HG02588 (cell line): ENCODE measurements around the gene TGFBR1.
A peak's percentile ranks its signal among the peaks of the same experiment; 100 is the strongest.

ENCODE experiments used
- ATAC-seq: cut with Tn5 transposase; IDR thresholded peaks from one replicate; pipeline ENCODE4 v1.9.1; 2021; ENCODE audit warnings: mild to moderate bottlenecking, moderate library complexity; ENCODE audit not compliant: unreplicated experiment

Gene TGFBR1

DNA sequence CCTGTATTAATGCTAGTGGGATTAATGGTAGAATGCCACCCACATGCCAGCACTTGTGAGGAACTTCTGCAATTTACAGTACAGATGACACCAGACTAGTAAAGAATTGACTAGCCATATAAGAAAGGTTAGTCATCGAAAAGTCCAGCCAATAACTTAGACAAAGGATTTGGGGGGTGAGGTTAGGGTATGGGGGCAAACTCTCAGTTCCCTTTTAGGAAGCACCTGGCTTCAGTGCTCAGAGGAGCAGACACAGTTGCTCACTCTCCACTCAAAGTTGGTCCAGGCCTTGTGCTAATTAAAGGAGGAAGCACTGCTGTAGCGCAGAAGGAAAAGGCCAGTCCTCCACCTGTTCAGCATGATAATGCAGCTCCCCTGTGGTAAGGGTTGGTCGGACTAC, 25.2 kb downstream of the TGFBR1 start:
- peak; percentile 73 for ATAC-seq

DNA sequence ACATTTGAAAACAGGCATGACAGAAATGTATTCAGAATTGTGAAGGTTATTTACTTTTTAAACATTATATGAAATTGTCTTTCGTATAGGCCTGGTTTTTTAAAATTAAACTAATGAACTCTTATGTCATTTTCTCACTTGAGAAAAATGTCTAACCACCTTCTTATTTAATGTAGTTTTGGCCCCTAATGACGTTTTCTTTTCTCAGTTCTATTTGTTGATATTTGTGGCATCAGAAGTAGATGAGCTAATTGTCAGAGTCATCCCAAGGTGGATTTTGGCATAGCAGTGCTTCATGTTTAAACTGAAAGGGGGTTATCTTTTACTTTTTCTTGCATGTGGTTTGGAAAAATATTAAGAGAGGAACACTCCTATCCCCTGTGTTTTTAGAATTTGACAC, 28.2 kb downstream of the TGFBR1 start:
- no peak for ATAC-seq

DNA sequence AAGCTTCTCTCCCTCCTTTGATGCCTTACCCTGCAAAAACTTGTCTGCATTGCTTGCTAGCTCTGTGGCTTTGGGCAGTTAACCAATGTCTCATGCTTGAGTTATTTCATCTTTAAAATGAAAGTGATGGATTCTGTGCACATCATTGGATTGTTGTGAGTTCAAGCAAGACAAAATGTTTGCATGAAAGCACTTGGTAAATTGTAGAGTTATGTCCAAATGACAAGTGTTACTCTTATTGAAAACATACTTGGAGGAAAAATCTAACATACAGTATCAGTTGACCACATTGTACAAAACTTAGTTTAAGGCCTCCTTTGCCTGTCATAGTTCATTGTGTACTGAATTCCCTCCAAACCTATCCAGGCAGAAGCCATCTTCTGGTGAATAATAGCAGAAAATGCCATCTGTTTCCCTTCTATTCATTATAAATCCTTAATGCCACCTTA, 30.0 kb downstream of the TGFBR1 start:
- no peak for ATAC-seq

DNA sequence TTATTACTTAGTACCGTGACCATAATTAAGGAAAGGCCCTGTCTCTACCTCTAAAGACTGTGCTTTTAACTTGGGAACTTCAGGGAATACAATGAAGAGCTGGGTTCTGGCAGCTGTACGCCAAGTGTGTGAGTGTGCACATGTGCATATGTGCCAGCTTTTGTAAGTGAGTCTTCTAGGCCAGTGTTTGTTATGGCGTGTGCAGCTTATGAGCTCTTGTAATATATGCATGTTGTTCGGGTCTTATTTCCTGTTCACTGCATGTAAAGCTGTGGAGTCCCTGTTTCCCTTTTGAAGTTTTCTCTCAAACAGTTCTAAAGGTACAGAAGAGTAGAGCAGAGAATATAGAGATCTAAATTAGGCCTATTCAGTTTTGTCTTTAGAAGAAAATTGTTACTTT, 30.5 kb downstream of the TGFBR1 start:
- peak; percentile 61 for ATAC-seq

DNA sequence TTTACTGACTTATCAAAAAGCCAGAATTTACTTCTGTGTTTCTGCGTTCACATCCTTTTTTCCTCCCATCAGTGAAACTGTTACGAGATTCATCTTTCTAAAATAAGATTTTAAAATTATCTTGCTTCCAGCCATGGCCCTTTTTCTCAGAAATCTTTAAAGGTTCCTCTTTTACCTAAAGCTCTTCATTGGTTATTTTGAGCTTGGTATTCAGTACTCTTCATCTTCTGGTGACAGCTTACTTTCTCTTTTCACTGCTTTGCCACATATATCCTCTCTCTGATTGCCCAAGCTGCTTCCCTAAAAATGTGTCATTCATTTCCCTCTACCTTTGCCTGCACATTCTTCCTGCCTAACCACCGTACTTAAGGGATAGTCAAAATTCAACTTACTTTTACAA, 32.3 kb downstream of the TGFBR1 start:
- ATAC-seq: no peak

DNA sequence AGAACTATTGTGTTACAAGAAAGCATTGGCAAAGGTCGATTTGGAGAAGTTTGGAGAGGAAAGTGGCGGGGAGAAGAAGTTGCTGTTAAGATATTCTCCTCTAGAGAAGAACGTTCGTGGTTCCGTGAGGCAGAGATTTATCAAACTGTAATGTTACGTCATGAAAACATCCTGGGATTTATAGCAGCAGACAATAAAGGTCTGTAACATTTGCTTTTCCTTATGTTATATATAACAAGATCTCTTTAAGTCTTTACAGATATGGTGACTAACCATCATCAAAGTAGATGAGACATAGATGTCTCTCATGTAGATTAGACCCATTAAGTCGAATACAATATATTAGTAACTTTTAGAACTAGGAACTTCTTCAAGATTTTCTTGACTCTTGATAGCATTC, 33.0 kb downstream of the TGFBR1 start:
- ATAC-seq: no peak

DNA sequence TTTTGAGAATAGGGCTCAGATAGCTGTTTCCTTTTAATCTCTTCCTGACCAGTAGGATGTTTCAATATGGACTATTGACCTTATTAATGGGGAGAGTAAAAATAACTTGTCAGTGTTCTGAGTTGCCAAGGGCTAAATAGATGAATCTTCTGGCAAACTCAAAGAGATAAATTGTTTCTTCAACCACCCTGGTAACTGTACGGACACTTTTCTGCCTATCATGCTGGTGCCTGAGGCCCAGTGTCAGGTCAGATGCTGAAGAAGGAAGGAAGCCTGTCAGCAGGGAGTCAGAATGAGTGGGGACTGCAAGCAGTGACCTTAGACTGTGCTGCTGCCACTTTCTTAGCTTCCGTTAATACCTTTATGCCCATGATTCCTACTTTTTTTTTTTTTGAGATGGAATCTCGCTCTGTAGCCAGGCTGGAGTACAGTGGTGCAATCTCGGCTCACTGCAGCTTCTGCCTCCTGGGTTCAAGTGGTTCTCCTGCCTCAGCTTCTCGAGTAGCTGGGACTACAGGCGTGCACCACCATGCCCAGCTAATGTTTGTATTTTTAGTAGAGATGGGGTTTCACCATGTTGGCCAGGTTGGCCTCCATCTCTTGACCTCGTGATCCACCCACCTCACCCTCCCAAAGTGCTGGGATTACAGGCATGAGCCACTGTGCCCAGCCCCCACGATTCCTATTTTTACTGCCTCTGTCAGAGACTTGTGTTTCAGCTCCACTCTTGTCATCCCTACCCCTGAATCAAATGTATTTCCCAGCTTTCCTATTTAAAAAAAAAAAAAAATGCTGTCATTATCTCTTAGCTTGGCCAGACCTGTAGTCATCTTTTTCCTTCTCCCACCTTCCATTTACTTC, 33.7 kb downstream of the TGFBR1 start:
- ATAC-seq: no peak

DNA sequence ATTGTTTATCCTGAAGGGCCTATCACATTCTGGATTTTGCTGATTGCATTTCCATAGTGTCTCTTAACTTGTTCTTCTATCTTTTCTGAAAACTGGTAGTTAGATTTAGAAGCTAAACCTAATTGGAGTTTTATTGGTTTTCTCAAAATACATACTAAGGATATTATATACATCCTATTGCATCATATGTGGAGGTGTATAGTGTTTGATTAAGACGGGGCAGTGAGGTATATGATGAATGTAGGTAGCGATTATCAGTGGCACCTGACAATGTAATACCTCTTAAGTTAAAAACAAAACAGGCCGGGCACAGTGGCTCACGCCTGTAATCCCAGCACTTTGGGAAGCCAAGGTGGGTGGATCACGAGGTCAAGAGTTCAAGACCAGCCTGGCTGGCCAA, 35.0 kb downstream of the TGFBR1 start:
- no peak for ATAC-seq

DNA sequence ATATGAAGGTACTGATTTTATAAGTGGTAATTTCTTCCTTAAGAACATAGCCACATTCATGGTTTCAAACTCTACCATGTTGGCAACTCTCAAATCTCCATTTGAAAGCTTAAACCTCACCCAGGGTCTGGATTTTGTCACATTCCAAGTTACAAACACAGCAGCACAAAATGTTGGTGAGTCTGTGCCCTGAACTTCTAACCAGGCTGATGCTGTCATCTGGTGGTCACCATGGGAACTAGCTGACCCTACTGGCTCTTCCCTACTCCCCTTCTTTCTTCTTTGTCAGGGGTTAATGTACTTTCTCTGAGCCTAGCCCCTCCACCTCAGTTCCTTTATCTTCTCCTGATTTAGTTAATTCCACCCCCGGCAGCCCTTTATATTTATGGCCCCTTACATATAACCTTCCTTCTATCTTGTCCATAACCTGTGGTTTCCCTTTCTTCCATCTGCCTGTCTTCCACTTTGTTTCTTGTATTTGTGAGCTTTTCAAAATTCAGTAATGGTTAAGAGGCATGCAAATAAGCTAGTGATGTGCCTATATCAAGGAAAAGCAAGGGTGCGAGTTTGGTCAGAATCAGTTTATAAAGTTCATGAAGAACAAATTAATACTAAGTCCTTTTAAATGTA, 35.9 kb downstream of the TGFBR1 start:
- peak; percentile 73 for ATAC-seq

DNA sequence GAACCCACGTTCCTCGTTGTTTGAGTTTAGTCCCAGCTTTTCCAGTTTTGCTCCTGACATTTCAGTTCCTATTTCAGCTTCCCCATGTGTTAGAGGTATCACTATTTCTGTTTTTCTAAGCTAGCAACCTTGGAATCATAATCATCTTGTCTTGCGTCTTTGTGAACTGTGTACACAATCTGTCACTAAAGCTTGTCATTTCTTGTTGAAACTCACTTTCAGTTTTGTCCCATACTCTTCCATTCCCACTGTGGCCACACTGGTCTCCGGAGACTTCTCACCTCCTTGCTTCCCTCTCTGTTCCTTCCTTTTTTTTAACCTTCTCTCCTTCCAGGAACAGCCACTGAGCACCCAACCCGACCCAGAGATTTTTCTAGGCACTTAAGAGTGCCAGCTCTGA, 36.9 kb downstream of the TGFBR1 start:
- ATAC-seq: no peak

DNA sequence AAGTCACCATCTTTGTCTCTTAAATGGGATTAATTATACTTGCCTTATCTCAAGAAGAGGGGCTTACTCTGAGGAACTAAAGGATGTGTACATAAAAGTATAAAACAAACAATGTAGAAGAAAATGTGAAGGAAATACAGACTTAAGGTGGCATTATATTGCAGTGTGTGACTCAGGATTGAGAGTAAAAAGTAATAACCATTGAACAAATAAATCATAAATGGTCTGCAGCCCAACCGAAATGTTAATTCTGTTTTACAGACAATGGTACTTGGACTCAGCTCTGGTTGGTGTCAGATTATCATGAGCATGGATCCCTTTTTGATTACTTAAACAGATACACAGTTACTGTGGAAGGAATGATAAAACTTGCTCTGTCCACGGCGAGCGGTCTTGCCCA, 37.4 kb downstream of the TGFBR1 start:
- ATAC-seq: no peak

DNA sequence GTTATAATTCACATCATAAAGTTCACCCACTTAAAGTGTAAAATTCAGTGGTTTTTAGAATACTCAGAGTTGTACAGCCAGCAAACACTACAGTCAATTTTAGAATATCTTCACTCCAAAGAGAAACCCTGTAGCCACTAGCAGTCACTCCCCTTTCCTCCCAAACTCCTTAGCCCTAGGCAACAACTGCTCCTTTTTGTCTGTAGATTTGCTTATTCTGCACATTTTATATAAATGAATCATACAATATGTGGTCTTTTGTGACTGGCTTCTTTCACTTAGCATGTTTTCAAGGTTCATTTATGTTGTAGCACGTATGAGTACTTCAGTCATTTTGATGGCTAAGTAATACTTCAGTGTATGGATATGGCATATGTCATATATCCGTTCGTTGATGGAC, 38.7 kb downstream of the TGFBR1 start:
- no peak for ATAC-seq

DNA sequence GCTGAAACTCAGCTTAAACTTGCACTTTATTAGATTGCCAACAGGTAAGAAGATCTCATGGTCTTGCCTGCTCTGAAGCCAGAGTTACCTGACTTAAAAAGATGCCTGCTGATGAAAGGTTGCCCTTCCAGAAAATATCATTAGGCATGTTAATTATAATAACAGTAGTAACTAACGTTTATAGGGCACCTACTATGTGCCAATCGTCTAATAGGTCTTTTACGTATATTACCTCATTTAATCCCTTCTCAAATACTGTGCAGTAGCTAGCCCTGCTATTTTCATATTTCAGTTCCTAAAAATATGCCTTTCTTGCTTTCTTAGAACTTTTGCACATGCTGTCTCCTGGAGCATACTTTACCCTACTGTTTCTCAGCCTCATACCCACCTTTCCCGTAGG, 40.1 kb downstream of the TGFBR1 start:
- no peak for ATAC-seq

DNA sequence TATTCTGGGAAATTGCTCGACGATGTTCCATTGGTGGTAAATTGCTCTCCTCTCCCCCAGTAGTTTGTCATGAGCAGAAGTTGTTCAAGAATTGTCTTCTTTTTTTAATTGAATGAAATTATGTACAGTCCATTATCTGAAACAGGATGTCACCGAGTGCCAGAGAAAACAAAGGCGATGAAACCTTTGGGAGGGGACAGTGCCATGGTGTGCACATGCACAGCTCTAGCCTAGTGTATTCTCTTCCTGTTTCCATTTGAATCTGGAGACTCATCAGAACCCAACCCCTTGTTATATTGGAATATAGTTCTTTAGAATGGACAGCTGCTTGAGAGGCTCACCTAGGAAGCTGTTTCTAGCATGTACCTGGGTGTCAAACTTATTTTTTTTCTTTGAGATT, 41.7 kb downstream of the TGFBR1 start:
- ATAC-seq: no peak

DNA sequence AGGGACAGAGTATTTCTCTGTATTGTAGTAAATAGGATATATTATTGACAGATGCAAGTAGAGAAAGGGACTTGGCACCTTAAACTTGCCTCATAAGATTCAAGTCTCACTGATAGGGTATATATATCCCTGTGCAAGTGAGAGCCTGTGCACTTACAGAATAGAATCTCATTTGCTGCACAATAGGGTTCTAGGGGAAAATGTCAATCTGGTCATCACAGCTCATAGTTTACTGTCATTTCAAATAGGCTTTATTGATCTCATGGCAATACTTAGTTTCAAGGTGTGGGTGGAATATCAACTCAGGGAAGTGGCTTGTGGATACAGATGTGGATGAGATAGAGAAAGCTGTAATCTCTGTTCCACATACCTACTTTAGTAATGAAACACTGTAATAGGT, 42.3 kb downstream of the TGFBR1 start:
- ATAC-seq: no peak

DNA sequence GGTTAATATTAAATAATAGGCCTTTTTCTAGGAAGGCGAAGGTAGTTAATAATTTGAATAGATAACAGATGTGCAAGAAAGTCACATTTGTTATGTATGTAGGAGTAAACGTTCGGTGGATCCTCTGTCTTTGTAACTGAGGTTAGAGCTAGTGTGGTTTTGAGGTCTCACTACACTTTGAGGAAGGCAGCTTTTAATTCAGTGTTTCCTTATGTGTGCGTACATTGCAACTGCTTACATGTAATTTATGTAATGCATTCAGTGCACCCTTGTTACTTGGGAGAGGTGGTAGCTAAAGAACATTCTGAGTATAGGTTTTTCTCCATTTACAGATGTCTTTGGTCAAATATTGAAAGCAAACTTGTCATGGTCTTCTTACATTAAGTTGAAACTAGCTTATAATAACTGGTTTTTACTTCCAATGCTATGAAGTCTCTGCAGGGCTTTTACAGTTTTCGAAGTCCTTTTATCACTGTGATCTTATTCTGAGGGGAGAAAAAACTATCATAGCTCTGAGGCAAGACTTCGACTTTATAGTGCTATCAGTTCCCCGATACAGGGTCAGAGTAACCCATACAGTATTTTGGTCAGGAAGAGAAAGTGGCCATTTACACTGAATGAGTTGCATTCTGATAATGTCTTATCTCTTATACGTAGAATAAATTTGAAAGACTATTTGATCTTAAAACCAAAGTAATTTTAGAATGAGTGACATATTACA, 45.7 kb downstream of the TGFBR1 start:
- ATAC-seq: no peak

DNA sequence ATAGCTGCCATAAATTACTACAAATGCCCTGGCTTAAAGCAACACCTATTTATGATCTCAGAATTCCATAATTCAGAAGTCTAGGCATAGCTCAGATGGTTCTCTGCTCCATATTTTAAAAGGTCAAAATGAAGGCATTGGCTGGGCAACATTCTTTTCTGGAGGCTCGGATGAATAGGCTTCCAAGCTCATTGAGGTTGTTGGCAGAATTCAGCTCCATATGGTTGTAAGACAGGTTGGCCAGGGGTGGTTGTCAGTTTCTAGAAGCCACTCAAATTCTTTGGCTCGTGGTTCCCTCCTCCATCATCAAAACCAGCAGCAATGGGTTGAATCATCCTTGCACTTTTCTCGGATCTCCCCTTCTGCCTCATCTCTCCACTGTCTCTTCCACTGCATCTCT, 49.4 kb downstream of the TGFBR1 start:
- ATAC-seq: no peak

DNA sequence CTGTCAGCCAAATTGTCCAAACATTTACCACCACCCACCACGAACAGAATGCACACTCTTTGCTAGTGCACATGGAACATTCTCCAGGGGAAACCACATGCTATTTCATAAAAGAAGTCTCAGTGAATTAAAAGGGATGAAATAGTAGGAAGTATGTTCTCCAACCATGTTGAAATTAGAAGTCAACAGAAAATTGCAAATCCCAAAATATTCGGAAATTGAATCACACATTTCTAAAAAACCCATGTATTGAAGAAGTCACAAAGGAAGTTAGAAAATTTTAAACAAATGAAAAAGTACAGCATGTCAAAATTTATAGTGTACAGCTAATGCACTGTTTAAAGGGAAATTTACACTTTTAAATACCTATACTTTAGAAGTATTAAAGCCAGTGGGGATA, 50.8 kb downstream of the TGFBR1 start:
- ATAC-seq: no peak

DNA sequence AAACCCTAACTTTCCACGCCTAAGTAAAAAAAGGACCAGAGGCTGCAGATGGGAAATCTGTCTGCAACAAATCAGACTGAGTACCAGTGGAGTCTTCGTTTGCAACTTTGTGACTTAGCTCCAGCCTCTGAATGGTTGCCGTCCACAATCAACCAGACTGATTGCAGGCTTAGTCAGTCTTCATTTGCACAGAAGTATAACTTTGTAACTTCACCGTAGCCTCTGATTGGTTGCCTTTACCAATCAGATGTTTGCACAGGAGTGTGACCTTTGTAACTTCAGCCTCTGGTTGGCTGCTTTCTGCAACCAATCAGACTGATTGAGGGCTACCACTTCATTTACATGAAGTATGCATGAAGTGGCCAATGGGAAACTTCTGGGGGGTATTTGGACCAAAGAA, 53.7 kb downstream of the TGFBR1 start:
- ATAC-seq: no peak

DNA sequence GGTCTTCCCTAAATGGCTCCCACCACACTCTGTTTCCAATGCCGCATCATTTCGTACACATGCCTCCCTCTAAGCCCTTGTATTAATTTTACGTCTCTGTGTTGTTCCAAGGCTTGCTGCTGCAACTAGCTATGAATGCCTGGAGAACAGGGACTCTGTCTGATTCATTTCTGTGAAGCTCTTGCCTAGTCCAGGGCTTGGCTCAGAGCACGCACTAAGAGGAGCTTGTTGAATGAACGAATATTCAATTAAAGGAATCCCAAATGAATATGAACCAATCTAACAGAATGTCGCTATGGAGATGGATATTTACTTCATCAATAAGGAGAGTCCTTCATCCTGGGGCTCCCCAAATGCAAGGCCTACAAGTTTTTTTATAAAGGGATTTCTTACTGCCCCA, 55.3 kb downstream of the TGFBR1 start:
- ATAC-seq: no peak

DNA sequence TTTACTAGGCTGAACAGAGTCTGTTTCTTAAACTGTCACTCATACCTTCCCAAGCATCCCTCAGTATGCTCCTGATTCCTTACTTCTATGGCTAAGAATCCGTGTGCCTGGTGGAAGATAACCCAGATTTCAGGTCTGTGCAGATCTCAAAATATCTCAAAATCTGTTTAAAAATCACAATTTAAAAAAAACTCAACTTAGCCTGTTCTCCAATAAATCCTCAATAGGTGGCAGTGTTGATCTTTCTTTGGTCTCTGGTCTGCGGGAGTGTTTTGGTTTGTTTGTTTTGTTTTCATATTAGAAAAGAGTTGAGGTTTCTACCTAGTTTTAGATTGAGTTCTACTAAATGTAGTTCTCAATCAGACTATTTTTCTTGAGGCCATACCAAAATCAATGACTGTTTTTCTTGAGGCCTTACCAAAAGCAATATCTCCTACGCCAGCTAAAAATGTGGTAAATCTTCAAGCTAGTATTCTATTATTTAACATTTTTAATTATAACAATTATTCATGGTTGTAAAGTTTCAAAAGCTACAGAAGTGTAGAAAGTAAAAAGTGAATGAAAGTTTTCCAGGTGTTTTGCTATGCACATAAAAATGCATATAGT, 57.9 kb downstream of the TGFBR1 start:
- ATAC-seq: no peak

DNA sequence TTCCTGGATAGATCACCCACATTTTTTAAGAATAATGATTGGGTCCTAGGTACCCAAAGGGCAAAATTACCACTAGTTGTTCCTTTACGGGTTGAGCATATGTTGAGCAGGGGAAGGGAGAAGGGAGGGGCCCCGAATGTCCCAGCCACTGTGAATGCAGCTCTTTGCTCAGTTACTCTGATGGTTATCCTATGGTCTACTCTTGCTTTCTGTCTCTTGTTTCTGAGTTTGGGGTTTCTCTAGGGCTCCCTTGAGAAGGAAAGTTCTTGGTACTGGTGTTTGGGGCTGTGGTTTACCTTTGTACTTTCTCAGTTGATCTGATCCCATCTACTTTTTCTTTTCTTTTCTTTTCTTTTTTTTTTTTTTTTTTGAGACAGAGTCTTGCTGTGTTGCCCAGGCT, 61.2 kb downstream of the TGFBR1 start:
- ATAC-seq: no peak
